NCI-H187 treated with DMSO at 0.1 percent for 48 hours (cell line): ENCODE measurements around the gene BUB1B.

ENCODE experiments used
- DNase-seq: peaks from one replicate; lab custom pipeline; 2025; lab: John Stamatoyannopoulos, UW

Gene BUB1B

GRCh38 chr15:40190591-40190990 lies 29.7 kb downstream of the BUB1B start:
- no peak for DNase-seq

GRCh38 chr15:40192942-40193341 lies 32.1 kb downstream of the BUB1B start:
- no peak for DNase-seq

GRCh38 chr15:40197434-40197833 lies 36.6 kb downstream of the BUB1B start:
- no peak for DNase-seq

GRCh38 chr15:40198355-40199085 lies 37.7 kb downstream of the BUB1B start:
- no peak for DNase-seq

- no peak for DNase-seq
Measured at GRCh38 chr15:40204100-40204499, 43.2 kb downstream of the BUB1B start.

GRCh38 chr15:40217166-40217824 lies 56.4 kb downstream of the BUB1B start:
- DNase-seq, result no peak

- no peak for DNase-seq
Measured at GRCh38 chr15:40219801-40220200, 58.9 kb downstream of the BUB1B start.

- no peak for DNase-seq
Measured at GRCh38 chr15:40222131-40222530, 61.3 kb downstream of the BUB1B start.

GRCh38 chr15:40226736-40227135 lies 65.9 kb downstream of the BUB1B start:
- no peak for DNase-seq

GRCh38 chr15:40229316-40229715 lies 68.4 kb downstream of the BUB1B start:
- DNase-seq, result no peak

GRCh38 chr15:40229956-40230355 lies 69.1 kb downstream of the BUB1B start:
- no peak for DNase-seq

- DNase-seq, result no peak
Measured at GRCh38 chr15:40232625-40233070, 71.8 kb downstream of the BUB1B start.

GRCh38 chr15:40233727-40234577 lies 73.1 kb downstream of the BUB1B start:
- no peak for DNase-seq

GRCh38 chr15:40234783-40235182 lies 73.9 kb downstream of the BUB1B start:
- DNase-seq, result no peak

GRCh38 chr15:40235201-40235885 lies 74.5 kb downstream of the BUB1B start:
- no peak for DNase-seq

- DNase-seq, result no peak
Measured at GRCh38 chr15:40238532-40239403, 77.9 kb downstream of the BUB1B start, which contains the start of gene PAK6. PAK6 (plus strand) TSS chr15:40239063; CDS start chr15:40264786, 25,723 bp downstream.

GRCh38 chr15:40239404-40239692 lies 78.5 kb downstream of the BUB1B start:
- no peak for DNase-seq

- DNase-seq, result no peak
Measured at GRCh38 chr15:40239693-40240618, 79.1 kb downstream of the BUB1B start.

GRCh38 chr15:40240619-40241221 lies 79.9 kb downstream of the BUB1B start:
- DNase-seq, result no peak
